ENCODE measurements around the gene ESF1.

Gene ESF1

GRCh38 chr20:13671916-13672378 is 112.8 kb downstream of the ESF1 start:
- DNase-seq: no peak

DNA sequence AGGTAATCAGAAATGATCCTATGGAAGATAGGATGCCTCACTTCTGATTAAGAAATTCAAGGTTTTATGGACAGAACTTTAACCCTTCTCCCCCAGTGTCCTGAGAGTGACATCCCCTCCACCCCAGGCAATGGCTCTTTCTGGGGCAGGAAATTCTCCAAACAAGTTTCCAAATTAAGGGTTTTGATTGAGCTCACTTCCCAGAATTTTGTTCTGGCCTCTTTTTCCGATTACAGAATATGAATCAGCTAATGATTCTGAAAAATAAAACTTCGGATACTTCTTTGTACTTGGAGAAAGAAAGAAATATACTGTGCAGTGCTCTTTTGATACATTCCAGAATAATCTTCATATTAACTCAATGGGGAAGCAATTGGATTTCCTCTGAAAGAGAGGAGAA is 113.2 kb downstream of the ESF1 start:
- DNase-seq: no peak

GRCh38 chr20:13670160-13670559 is 114.6 kb downstream of the ESF1 start:
- DNase-seq: no peak

- no peak for DNase-seq
These were observed 118.9 kb downstream of the ESF1 start for GRCh38 chr20:13665709-13666395.

Measured in stimulated activated CD4-positive, alpha-beta T cell treated with anti-CD3 and anti-CD28 coated beads, Interleukin-4, amount 100 ng/mL, for 24 hours (primary cell).